Measurements from ENCODE around the gene SEMA5B.

The SEMA5B gene

DNA sequence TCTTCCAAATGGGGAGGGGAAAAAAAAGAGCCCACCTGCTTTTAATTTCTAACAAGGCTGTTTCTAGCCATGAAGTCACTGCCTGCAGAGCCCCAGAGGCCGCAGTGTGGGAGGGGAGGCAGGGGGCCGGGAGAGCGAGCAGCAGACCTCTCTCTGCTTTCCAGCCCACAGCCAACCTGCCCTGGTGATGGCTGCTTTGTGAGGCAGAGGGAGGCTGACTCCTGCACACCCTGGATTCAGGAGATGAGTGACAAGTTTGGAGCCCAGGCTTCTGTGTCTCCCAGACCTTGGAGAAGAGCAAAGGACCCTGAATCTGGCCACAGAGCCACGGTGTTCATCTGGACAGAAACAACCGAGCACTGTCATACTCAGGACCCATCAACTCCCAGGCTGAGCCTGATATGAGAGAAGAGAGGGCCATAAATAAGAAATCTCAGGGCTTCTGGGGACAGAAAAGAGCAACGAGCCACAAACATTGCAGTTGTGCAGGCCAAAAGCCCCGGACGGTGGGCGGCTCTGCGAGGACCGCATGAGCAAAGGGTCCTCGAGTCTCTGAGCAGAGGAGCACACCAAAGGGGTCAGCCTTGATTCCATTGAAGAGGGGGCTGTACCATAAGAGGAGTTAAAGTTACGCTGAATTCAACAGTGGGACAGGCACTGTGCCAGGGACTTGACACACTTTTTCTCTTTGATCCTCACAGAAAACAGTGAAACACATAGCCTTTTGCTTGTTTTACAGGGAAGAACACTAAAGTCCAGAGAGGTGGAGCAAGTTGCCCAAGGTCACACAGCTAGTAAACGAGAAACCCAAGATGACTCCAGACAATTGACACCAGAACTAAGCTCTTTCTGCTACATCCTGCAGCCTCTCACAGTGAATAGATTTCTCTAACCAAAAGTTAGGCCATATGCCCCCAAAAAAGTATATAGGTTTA lies 97.2 kb downstream of the SEMA5B start:
- H3K27ac ChIP-seq, result peak overlapping the region; percentile 95
- no peak for DNase-seq (ENCODE audit: low read depth, low spot score)

DNA sequence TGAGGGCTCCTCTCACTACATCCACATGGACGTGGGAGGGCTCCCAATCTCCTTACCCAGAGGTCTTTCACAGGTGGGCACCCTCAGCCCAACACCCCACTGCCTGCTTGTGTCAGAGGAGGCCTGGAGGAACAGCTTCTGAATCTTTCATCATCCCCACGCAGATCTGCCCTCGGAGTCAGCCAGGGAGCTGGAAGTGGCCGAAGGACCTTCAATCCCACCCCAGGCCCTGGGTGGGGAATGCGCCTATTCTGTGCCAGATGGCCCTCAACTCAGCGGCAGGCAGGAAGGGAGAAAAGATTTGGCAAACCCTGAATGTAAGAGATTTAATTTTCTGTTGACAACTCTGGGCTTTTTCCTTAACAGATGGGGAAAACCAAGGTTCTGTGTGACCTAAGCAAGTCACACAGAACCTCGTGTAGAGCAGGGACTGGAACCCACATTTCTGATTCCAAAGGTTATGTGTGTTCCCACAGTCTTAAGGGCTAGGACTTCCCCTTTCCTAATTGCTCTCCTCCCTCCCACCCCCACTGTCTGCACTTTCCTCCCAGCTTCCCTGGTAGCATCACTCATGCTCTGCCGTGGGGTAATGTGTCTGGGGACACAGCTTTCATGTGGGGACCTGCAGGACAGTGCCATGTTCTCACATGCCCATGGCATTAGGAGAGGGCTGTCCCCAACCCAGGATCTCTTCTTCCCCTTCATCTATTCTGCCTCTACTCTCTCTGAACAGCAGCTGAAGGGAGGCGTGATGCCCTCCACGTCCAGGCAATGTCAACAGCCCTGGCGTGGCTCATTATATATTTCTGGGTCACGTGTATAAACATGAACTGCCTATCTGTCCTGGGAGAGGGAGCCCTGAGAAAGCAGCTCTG lies 98.1 kb downstream of the SEMA5B start:
- no peak for DNase-seq (ENCODE audit: low read depth, low spot score)

DNA sequence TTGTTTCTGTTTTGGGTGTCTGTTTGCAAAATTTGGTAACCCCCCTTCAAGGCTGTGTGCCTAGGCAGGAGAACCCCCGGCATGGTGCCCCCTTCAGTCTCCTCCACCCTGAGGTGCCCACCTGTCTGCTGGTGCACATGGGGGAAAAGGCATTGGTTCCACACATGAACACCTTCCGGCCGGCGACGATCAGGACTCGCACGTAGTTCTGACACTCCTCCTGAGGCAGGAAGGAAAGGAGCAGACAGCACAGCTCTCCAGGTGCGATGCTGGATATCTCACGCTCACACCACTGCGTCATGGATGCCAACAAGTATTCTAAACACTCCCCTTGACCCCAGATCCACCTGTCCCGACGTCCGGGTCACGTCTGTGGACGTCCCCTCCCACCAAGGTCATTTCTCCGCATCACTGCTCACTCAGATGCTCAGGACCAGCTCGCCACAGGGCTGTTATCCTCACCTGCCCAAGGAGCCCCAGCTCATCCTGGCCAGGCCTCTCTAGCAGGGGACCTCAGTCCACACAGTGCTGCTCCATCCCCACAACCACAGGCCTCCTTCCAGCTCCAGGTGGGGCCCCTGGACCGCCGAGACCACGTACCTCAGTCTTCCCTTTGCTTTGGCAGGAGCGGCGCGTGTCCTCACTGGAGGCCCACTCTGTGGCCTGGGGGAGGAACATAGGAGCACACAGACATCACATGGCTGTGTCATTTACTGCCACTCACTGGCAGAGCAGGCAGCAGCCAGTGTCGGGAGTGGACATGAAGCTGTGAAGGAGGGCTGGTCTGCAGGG lies 99.0 kb downstream of the SEMA5B start:
- no peak for DNase-seq (ENCODE audit: low read depth, low spot score)

More for the DNA sequence above, 98.1 kb downstream of the SEMA5B start:
- no peak overlapping the region for H3K27ac ChIP-seq

GRCh38 chr3:122927726-122928125 lies 99.8 kb downstream of the SEMA5B start:
- DNase-seq (ENCODE audit: low read depth, low spot score), result no peak
- H3K27ac ChIP-seq, result no peak overlapping the region

More for the DNA sequence above, 99.0 kb downstream of the SEMA5B start:
- no peak overlapping the region for H3K27ac ChIP-seq

DNA sequence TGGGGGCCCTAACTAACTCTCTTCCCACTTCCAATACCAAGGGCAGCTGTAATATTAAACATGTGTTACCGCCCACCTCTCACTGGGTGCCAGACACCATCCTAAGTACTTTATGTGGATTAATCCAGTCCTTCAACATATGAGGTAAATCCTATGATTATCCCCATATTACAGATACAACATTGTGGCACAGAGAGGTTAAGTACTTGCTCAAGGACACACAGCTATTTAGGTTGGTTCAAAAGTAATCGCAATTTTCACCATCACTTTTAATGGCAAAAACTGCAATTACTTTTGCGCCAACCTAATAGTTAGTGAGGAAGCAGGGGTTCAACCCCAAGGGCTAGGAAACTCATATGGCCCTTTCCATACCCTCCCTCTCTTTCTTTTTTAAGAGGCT lies 100.8 kb downstream of the SEMA5B start:
- no peak for DNase-seq (ENCODE audit: low read depth, low spot score)
- no peak overlapping the region for H3K27ac ChIP-seq

DNA sequence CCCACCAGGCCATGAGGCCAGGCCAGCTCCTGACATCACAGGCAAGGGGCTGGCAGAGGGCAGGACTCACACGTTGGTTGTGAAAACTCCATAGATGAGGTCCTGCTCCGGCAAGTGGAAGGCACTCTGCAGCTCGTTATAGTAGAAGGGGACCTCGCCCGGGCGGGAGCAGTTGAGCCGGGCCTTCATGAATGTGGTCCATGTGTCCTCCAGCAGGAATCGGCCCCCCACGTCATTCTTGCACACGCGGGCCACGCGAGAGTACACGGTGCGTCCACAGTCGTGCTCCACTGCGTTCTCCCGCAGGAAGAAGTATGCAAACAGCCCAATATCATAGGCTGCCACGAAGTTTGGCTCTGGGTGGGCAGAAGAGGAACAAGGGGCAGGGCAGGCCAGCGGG lies 101.2 kb downstream of the SEMA5B start:
- DNase-seq (ENCODE audit: low read depth, low spot score), result no peak
- H3K27ac ChIP-seq, result no peak overlapping the region

- no peak for DNase-seq (ENCODE audit: low read depth, low spot score)
- H3K27ac ChIP-seq, result no peak overlapping the region
Observed at GRCh38 chr3:122925756-122926155, 101.8 kb downstream of the SEMA5B start.

- DNase-seq (ENCODE audit: low read depth, low spot score), result no peak
Observed at GRCh38 chr3:122924056-122924455, 103.5 kb downstream of the SEMA5B start.

DNA sequence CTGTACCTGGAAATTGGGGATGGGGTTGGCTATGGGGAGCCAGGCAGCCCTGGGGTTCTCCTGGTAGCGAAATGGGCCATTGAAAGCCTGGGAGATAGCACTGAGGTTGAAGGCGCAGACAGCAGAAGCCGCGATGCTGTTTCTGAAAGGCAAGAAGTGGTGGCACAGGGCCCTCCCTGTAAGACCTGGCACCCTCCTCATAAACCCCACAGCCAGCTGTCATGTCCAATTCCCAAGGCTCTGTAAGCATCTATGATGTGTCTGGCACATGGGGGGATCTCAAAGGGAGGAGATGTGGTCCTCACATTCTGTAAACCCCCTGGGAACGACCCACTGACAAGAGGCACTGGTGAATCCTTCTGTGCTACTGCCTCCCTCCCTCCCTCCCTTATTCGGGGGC lies 104.0 kb downstream of the SEMA5B start:
- DNase-seq (ENCODE audit: low read depth, low spot score), result no peak
- no peak overlapping the region for H3K27ac ChIP-seq

More at GRCh38 chr3:122924056-122924455, 103.5 kb downstream of the SEMA5B start:
- no peak overlapping the region for H3K27ac ChIP-seq

- no peak for DNase-seq (ENCODE audit: low read depth, low spot score)
- H3K27ac ChIP-seq, result no peak overlapping the region
Observed at GRCh38 chr3:122921791-122922651, 105.5 kb downstream of the SEMA5B start.

DNA sequence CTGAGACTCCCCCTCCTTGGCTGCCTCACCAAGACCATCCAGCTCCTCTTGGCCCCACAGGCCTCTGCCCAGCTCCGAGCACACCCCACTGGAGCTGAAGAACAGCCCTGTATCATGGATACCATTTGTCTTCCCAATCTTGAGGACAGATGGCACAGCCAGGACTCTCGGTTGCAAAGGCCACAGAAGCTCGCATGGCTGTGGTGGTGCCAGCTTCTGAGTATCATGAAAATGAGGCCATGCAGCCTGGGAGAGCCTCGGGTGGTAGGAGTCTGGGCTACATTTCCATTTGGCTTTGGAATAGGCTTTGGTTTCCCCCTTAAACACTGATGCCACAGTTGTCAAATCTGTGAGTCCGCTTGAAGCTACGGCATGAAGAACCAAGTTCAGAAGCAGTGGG lies 106.6 kb downstream of the SEMA5B start:
- no peak overlapping the region for H3K27ac ChIP-seq
- DNase-seq (ENCODE audit: low read depth, low spot score), result no peak

- no peak for DNase-seq (ENCODE audit: low read depth, low spot score)
- H3K27ac ChIP-seq, result no peak overlapping the region
Observed at GRCh38 chr3:122919291-122919610, 108.3 kb downstream of the SEMA5B start.

DNA sequence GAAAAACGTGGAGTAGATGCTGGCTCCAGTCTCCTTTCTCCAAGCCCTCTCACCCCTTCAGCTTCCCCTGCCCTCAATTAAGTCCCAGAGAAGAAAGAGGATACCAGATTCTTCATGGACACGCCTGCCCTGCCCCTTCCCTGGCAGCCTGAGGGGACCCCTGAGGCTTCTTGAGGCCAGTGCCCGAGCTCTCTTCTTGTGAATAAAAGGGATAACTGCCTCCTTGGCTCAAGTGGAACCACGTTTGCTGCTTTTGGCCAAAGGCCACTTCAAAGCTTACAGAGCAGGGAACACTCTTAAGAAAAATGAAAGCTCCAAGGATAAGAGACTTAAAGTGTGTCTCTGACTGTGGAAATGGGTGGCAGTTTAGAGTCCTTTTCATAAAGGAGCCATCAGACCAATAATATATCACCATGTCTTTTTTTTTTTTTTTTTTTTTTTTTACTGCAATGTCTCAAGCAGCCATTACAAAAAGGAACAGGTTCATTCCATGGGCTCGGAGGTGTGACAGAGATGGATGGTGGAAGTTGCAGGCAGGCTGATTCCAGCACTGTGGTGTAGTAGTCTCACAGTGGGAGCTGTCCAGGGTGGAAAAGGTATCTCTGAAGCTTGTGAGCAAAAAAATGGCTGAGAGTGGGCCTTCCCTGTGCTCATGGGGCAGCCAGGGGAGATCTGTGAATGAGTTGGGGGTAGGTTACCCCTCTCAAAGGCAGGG lies 108.8 kb downstream of the SEMA5B start:
- no peak for DNase-seq (ENCODE audit: low read depth, low spot score)
- H3K27ac ChIP-seq, result no peak overlapping the region

GRCh38 chr3:122917412-122917811 lies 110.2 kb downstream of the SEMA5B start:
- DNase-seq (ENCODE audit: low read depth, low spot score), result no peak
- H3K27ac ChIP-seq, result no peak overlapping the region

DNA sequence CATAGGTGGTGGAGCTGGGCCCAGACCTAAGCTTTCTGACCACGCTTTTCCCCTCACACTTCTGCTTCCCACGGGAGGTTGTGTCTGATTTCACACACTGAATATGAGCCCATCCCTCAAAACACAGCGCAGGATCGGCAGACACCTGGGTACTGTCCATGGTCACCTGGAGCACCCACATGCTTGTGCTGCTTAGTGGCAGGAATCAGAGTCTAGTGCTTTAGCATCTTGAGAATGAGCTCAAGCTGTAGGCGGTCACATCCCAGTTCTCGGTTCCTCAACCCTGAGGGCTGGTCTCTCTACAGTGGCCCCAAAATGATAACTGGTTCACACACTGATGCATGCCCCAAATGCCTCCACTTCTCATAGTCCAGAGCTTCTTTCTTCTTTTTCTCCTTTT lies 111.0 kb downstream of the SEMA5B start:
- H3K27ac ChIP-seq, result no peak overlapping the region
- no peak for DNase-seq (ENCODE audit: low read depth, low spot score)

DNA sequence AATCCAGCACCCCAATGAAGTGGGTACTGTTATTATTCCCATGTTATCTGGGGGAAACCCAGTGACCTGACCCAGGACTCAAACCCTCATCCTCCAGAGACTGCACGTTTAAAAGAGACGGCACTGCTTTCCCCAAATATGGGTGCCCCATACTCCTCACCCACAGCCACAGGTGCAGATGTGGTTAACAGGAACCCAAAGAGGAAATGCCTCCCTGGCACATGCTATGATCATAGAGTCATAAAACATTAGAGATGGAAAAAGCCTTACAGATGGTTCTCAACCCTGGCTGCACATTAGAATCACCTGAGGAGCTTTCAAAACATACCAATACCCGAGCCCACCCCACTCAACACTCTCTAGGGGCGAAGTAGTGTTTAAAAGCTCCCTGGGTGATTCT lies 111.5 kb downstream of the SEMA5B start:
- H3K27ac ChIP-seq, result no peak overlapping the region
- no peak for DNase-seq (ENCODE audit: low read depth, low spot score)

DNA sequence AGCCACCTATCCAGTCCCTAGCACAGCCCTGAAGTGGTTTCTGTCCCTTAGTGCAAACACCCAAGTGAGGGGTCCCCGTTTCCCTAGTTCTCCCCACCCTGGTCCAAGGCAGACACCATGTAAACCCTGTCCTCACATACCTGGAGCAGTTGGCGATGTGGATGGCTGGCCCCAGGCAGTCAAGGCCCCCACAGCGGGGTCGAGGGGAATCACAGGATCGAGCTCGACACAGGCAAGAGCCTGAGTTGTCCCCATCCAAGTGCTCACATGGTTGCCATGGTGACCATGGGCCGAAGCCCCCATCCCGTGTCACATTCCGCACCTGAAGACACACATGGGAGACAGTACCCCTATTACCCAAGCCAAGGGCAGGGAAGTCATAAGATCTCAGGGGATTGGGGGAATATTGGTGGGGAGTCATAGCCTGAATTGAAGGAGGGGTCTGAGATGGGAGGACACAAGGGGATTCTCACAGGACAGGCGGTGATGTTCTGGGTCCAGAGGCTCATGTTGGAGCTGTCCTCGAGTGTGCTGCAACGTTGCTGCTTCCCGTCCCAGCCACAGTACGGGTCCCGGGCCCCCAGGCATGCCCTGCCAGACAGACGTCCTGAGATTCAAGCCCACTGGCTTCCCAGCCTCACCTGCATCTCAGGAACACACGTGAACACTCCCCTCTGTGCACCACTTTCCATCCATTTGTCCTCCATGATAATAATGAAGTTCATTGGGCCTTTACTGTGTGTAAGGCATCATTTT lies 112.1 kb downstream of the SEMA5B start:
- DNase-seq (ENCODE audit: low read depth, low spot score), result no peak
- H3K27ac ChIP-seq, result no peak overlapping the region

DNA sequence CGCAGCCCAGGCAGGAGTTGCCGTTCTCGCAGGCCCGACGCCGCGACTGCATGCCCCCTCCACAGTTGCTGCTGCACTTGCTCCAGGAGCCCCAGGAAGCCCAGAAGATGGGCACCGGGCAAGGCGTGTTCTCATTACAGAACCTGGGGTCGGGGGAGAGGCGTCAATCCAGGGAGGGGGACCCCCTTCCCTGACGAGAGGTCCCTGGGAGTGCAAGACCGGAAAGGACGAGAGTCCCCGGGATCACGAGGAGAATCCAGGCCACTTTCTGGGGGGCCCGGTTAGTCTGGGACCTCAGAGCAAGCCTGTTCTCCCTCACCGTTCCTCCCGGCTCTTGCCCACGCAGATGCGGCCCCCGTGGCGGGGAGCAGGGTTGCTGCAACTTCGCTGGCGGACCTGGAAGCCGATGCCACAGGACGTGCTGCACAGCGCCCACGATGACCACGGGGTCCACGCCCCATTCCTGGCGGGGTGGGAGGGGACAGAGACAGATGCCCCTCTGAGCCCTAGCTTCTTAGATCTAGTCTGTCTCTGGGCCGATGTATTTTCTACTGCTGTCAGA lies 113.9 kb downstream of the SEMA5B start:
- H3K27ac ChIP-seq, result no peak overlapping the region
- no peak for DNase-seq (ENCODE audit: low read depth, low spot score)
